Measurements from ENCODE around the gene SGMS2.
A peak's percentile ranks its signal among the peaks of the same experiment; 100 is the strongest.
"Not testable (repeated sequence)": the region's sequence is repeated elsewhere in the genome, so short reads cannot be mapped to it uniquely, and the experiment has no call there.

SGMS2 gene

DNA sequence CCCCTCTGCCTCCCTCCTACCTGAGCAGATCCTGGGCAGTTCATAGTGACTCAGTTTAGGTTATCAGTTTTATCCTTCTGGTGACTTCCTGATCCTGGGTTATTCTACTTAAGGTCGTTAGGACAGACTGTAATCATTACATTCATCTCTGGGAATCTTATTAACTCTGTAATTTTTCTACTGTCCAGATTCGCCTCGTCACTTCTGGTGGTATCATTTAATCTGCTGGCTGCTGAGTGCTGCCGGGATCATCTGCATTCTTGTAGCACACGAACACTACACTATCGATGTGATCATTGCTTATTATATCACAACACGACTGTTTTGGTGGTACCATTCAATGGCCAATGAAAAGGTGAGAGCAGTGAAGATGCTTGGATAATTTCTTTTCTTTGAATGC lies 83.6 kb downstream of the SGMS2 start:
- DNase-seq (ENCODE audit: low spot score), result no peak

DNA sequence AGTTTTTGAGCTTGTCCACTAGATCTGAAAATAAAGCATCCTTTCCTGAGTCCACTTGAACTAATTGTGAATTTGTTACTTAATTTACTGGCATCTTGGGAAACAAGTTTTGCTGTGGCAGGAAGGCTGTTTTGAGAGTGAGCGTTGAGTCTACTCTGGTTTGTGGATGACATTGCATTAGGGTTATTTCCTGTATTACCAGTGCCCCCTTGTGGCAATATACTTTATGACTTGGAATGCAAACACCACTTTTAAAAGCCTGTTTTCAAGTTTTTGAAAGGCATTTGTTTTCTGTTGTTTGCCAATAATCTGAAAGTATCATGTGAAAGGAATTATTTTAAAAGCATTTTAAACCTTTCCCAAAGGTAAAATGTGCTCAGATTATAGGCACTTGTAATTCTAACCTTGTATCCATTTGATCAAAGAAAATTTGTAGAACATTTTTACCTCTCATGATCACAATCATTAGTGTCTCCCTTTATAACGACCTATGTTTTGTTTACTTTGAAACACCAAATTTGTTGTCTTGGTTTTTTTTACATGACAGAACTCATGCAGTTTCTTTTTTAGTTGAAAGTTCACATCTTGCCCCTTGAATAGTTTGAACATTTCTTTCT lies 88.7 kb downstream of the SGMS2 start:
- peak; percentile 13 for DNase-seq (ENCODE audit: low spot score)

DNA sequence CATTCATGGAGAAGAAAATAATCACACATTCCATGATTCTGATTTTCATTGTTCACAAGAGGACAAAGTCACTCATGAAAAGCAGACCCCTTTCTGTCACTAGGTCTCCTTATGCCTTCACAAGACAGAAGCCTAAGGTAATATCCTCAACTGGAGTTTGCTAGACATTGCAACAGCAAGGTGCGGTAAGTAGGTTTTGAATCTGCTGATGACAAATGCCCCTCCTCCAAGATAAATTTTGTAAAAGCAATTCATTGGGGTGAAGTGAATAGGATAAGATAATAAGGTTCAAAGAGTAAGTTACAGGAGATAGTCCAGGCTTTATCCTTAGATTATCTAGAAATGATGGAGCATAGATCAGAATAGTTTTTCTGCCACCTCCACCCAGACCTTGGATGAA lies 90.5 kb downstream of the SGMS2 start:
- no peak for DNase-seq (ENCODE audit: low spot score)

DNA sequence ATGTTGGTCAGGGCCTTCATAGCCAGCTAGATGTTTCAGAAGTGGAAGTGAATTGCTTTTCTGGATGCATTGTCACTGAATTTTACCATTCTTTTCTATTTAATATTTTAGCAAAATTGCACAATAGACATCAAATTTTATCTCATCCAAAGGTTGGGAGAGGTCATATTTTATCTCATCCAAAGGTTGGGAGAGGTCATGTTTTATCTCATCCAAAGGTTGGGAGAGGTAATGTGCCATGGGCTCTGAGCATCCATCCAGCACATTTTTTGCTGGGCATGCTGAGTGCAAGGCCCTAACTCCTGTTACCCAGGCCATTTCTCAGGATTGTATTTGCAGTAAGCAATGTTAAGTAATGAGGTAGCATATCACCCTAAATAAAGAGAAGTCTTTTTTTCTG lies 91.9 kb downstream of the SGMS2 start:
- no peak for DNase-seq (ENCODE audit: low spot score)

DNA sequence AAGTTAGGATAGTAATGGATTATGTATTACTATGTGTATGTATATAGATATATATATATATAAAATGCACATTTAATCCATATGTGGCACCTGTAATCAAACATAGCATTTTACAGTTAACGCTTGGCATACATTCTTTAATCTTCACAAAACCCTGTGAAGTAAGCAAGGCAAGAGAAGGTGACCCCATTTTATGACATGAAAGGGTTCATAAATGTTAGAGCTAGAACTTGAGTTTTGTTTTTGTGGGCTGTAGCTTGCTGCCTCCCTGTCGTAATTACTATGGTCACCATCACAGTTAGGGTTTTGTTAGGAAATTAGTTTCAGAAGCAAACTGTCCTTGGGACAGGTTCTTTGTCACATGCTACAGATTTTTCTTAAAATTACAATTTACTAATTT lies 92.8 kb downstream of the SGMS2 start:
- no peak for DNase-seq (ENCODE audit: low spot score)

DNA sequence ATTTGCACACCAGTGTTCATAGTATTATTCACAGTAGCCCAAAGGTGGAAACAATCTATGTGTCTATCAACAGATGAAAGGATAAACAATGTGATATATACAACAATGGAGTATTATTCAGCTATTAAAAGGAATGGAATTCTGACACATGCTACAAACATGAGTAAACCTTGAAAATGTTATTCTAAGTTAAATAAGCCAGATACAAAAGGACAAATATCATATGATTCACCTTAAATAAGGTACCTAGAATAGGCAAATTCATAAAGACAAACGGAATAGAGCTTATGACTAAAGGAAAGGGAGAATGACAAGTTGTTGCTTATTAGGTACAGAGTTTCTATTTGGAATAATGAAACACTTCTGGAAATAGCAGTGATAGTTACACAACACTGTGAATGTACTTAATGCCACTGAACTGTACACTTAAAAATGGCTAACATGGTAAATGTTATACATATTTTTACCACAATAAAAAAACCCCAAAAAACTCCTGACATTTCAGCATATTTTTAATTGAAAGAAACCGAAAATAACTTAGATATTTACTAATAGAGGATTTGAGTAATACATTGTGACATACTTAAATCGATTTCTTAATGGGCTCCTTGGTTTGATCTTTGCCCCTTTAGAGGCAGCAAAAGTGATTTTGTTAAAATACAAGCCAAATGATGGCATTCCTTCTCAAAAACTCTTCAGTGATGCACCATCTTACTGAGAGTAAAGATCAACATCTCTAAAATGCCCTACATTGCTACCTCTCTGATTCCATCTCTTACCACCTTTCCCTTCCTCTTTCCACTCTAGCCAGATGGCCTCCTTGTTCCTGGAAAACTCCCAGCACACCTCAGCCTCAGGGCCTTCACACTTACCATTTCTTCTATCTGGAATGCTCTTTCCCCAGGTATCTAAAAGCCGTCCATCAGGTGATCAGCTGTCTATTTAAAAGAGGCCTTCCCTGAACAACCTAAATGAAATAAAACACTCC lies 98.0 kb downstream of the SGMS2 start:
- DNase-seq (ENCODE audit: low spot score), result no peak

DNA sequence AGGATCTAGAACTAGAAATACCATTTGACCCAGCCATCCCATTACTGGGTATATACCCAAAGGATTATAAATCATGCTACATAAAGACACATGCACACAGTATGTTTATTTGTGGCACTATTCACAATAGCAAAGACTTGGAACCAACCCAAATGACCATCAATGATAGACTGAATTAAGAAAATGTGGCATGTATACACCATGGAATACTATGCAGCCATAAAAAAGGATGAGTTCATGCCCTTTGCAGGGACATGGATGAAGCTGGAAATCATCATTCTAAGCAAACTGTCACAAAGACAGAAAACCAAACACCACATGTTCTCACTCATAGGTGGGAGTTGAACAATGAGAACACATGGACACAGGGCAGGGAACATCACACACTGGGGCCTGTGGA lies 101.0 kb downstream of the SGMS2 start:
- not testable (repeated sequence) for DNase-seq (ENCODE audit: low spot score)

DNA sequence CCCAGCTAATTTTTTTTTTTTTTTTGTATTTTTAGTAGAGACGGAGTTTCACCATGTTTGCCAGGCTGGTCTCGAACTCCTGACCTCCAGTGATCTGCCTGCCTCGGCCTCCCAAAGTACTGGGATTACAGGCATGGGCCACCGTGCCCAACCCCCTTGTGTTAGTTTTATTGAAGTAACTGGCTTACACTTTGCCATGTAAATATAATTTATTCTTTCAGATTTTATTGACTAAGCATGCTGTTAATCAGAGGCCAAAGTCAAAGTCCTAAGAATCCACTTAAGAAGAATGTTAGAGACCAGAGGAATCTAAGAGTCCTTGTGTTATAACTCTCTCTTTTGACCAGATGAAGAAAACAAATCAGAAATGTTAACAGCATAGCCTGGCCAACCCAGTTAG lies 102.1 kb downstream of the SGMS2 start:
- not testable (repeated sequence) for DNase-seq (ENCODE audit: low spot score)

DNA sequence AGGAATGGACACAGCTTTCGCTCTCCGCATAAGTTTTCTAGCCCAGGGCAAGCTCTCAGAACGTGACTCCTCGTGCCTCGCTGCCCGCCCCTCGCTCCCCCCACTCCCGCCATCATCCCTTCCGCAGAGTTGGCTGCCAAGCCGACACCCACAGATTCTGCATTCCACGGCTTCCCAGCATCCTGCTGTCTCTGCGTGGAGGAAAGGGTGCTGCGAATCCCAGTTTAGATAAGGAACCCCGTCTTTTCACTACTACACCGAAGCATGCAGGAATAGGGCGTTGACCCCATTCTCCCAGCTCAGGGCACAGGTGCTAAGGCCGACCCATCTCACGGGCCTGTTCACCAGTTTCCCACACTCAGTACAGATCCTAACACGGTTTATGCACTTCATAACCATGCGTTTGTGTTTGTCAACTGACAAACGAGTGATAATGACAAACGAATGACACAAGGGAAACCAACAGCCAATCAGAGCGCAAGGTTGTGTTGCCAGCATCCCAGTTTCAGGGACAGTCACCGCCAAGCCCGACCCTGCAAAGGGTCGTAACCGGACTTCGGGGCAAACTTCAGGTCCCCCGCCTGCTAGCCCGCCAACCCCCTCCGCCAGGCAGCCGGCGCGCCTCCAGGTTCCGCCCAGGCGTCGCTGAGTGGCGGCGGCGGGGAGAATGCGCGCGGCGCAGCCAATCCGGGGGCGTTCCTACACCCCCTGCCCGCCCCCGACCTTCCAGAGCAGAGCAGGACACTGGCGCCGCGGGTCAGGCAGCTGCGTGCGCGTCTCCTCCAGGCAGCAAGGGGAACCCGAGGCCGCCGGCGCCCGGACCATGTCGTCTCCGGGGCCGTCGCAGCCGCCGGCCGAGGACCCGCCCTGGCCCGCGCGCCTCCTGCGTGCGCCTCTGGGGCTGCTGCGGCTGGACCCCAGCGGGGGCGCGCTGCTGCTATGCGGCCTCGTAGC lies 106.4 kb downstream of the SGMS2 start, which contains the start of gene CYP2U1:
CYP2U1 (plus strand) TSS at position 729 of the 954 bp plus-strand sequence; CDS start at position 824, 95 bp downstream.
- peak; percentile 86 for DNase-seq (ENCODE audit: low spot score)

DNA sequence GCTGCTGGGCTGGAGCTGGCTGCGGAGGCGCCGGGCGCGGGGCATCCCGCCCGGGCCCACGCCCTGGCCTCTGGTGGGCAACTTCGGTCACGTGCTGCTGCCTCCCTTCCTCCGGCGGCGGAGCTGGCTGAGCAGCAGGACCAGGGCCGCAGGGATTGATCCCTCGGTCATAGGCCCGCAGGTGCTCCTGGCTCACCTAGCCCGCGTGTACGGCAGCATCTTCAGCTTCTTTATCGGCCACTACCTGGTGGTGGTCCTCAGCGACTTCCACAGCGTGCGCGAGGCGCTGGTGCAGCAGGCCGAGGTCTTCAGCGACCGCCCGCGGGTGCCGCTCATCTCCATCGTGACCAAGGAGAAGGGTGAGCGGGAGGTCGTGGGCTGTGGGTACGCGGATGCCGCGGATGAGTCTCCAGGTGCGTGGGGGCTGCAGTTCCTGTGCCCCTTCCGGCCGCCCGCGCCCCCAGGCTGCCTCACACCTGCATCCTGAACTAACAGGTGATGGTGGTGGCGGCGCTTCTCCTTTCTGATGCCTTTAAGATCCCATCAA lies 107.1 kb downstream of the SGMS2 start:
- DNase-seq (ENCODE audit: low spot score), result no peak

DNA sequence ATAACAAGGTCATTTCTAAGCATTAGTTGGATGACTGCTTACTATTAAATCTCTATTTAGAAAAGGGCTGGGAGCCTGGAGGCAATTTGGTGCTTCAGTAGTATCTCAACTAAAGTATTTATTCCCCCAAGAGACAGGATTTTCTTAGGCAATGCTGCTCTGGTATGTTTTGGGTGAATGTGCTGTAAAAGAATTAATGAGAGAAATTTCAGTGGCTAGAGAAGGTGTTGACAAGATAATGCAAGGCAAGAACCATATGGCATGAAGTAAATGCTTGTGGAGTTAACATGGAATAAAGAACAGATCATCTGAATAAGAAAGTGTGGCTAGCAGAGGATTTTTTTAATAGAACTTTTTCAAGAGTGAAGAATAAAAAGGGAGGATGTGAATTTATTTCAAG lies 110.5 kb downstream of the SGMS2 start:
- no peak for DNase-seq (ENCODE audit: low spot score)

DNA sequence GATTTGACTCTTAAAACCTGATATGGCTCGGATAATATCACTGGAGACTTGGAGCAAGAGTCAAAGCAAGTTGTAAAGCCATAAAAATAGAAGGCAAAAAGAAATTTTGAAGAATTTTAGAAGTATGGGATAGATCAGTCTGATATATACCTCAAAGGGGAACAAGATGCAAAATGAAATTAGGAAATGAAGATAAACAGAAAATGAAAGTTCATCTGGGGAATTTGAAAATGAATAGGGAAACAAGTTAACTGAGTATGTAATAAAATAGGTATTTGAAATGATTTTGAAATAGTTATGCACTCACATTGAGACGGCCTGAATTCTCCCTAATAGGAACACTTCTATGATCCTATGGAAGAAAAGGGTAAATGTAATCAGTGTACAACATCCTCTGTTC lies 112.3 kb downstream of the SGMS2 start:
- no peak for DNase-seq (ENCODE audit: low spot score)

DNA sequence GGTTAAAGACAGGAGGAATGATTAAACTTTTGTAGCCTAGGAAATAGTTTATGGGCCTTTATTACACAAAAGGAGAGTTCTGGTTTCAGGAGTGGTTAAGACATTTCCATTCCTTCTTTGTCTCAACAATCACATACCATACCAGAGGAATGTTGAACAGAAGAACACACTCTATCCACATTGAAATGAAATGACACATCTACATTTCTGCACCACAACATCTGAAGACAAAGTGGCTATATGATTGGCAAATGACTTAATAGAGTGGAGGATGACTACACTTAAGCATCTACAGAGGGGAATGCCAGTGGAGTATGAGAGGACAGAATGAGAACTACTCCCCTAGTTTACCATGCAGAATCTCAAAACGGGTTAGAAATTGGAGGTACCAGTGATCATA lies 114.6 kb downstream of the SGMS2 start:
- DNase-seq (ENCODE audit: low spot score), result peak; percentile 18

DNA sequence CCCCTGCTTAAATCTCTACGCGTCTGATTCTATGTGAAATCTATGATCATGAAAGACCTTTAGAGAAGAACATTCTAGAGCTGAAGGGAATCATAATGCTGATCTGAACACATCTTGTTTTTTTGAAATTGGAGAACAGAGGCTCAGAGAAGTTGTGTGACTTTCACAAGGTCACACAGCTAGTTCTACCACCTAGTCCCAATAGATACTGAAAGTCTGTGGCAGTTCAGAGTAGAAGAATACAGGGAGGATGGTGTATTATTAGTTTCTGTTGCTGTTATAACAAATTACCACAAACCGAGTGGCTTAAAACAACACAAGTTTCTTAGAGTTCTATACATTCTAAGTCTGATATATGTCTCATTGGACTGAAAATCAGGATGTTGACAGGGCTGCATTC lies 121.1 kb downstream of the SGMS2 start:
- no peak for DNase-seq (ENCODE audit: low spot score)

DNA sequence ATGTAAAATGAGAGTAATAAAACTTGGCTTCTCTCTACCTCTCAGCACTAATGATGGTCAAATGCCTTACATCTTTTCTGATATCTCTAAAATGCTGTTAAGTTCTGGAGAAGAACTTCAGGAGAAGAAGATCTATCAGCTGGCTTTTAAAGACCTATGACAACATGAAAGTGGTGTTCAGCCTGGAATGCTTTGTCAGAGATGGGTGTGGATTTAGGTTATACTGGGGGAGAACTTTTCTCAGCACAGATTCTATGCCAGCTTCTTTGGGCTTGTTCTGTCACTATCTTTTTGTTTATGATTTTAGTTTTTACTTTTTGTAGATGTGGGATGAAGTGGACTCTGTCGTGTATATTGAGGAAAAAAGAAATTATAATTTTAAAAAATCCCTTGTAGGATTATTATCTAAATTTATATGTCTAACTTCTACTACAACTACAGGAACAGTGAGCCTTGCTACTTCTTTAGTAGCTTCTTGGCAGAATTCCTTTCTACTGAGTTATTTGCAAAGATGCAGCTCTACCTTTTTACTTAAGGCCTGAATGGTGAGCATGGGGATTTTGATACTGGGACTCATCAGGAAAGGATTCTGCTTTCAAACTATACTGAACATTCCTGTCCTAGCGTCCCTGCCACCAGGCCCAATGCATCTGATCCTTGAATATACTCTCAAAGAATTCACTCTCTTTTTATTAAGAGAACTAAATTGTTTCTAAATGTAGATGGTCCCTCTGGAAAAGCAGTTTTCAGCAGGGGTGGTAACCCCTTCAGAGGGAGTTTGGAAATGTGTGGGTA lies 126.2 kb downstream of the SGMS2 start:
- no peak for DNase-seq (ENCODE audit: low spot score)

DNA sequence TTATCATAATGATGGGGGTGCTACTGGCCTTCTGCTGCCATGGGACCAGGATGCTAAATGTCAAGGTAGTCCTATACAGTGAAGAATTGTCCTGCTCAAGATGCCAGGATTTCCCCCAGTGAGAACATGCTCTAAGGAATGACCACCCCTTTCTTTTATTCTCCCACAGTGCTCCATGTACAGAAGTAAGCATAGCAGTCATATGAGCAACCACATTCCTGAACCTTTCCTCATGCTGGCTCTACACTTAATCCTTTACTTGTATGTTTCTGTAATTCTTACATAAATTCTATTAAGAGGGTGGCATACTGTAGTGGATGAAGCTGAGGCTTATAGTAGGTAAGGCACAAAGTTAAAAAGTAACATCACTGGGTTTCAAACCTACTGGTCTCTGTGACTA lies 126.8 kb downstream of the SGMS2 start:
- DNase-seq (ENCODE audit: low spot score), result peak; percentile 51

DNA sequence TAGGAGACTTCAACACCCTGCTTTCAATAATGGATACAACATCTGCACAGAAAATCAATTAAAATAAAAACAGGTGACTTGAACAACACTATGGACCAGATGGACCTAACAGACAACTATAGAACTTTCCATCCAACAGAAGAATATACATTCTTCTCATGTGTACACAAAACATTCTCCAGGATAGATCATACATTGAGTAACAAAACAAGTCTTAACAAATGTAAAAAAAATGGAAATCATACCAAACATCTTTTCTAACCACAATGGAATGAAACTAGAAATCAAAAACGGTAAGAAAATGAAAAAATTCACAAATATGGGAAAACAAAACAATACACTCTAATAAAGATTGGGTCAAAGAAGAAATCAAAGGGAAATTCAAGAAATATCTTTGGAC lies 131.3 kb downstream of the SGMS2 start:
- DNase-seq (ENCODE audit: low spot score), result no peak

Measured in hepatic stellate cell (primary cell).